Measurements from ENCODE around the gene PPP2CA. TPM values are rescaled to one million over a fixed set of nuclear protein-coding genes. Genes with fewer than 3 reads are reported as not detected.
A peak's percentile ranks its signal among the peaks of the same experiment; 100 is the strongest.
"Not testable (repeated sequence)": the region's sequence is repeated elsewhere in the genome, so short reads cannot be mapped to it uniquely, and the experiment has no call there.

PPP2CA gene
- total RNA-seq, 2 experiments from 2014 or later, result 128 to 136 TPM

- POLR2A ChIA-PET, result interaction anchor here (0.6 to 1.1 kb wide), 2 partner anchors 47 to 379 kb away, joined by 3 read pairs; no protein-coding TSS in a partner anchor
- H3K36me3 Mint-ChIP-seq (ENCODE audit: low read depth), result peaks cover 14% of the 10 kb centered on the region
- H3K27ac Mint-ChIP-seq, result peak overlapping the region; percentile 99
Observed at GRCh38 chr5:134177369-134178095, 48.3 kb downstream of the PPP2CA start.

DNA sequence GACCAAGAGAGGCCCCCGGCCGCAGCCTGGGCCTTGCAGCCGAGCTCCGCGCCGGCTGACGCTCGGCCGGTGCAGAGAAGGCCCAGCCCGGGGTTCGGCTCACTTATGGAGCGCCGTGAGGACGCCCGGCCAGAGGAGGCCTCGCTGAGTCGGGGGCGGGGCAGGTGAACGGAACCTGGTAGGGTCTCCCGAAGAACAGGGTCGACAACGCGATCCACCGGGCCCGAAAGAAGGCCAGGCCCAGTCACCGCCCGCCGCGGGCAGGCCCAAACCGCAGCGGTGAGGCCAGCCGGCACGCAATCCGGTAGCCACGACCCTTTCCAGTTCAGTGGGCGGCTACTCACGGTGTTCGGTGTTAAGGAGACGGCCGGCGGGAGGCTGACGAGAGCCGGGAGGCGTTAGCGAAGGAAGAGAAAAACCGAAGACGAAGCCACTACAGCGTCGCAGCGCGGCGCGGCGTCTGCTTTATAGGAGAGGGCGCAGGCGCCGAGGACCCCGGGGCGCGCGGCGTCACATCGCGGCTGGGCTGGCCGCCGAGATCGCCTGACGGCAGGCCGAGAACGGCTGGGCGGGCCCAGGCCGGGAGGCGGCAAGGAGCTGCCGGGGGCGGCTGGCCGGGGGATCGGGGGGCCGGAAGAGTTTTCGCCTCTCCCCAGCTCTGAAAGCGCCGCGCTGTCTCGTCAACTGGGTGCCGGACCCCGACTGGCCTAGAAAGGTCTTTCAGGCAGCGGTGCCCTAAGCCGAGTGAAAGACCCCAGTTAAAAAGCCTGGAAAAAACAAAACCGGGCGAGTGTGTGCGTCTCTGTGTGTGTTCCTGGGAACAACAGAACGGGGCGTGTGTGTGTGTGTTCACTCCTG is 49.1 kb downstream of the PPP2CA start, which contains the start of gene SKP1:
SKP1 (minus strand) TSS at position 440 of the 858 bp plus-strand sequence. CDS start 2,928 bp downstream, outside the sequence.
- H3K27ac Mint-ChIP-seq, result peak within 1 kb of the TSS; percentile 99
- peak; percentile 84 for DNase-seq
- H3K36me3 Mint-ChIP-seq (ENCODE audit: low read depth), result peaks cover 21% of the 10 kb centered on the region
- peaks cover 30% of the 10 kb centered on the region for H3K4me1 Mint-ChIP-seq
- H3K4me3 Mint-ChIP-seq, result peak within 1 kb of the TSS; percentile 97
- POLR2A ChIA-PET, result interaction anchor here (0.6 to 1.1 kb wide), 3 partner anchors 48 to 380 kb away, joined by 3 to 4 read pairs (median 3); no protein-coding TSS in a partner anchor
- CTCF ChIA-PET, result interaction anchor here (0.6 to 1.7 kb wide), 7 partner anchors 10 to 562 kb away, joined by 3 to 6 read pairs (median 4); partner anchors contain the start of gene CAMLG
- H3K27me3 Mint-ChIP-seq, result no peaks in the 10 kb centered on the region
- H3K9me3 Mint-ChIP-seq, result no peaks in the 10 kb centered on the region

More at GRCh38 chr5:134177369-134178095, 48.3 kb downstream of the PPP2CA start:
- Mint-ChIP-seq H3K4me3 (peak overlapping the region; percentile 97), H3K27me3 (peaks cover 2% of the 10 kb centered on the region), H3K4me1 (peaks cover 24% of the 10 kb centered on the region), H3K9me3 (no peaks in the 10 kb centered on the region)
- CTCF ChIA-PET, result interaction anchor here (0.5 to 1.7 kb wide), 8 partner anchors 9 to 561 kb away, joined by 3 to 6 read pairs (median 4); partner anchors contain the start of gene CAMLG
- no peak for DNase-seq

DNA sequence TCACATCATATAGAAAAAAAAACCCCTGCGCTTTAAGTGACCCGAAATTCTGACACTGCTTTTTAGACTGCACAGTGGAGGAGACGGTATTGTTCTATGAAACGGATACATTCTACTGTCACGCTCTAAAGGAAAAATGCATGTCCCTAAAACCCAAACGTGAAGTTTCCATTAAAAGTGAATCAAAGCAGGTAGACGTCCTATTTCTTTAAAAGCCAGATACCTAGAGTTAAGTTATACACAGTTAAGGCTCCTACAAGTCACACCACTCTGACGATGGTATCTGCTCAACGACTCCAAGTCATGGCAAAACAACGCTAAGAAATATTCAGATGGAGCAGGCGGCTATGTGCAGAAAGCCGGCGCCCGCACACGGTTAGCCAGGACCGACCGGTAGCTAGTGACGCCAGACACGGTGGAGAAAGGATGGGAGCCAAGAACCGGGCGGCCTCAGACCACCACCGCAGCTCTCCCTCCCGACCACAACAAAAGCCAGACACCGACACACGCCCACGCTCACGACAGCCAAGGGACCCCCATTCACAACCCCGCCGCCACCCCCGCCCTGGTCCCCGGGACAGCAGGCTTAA is 49.9 kb downstream of the PPP2CA start:
- CTCF ChIA-PET, result interaction anchor here (0.6 to 1.7 kb wide), 3 partner anchors 136 to 412 kb away, joined by 3 to 5 read pairs (median 4); no protein-coding TSS in a partner anchor
- peak; percentile 46 for DNase-seq
- Mint-ChIP-seq H3K9me3 (no peaks in the 10 kb centered on the region), H3K4me1 (peaks cover 36% of the 10 kb centered on the region), H3K4me3 (peak overlapping the region; percentile 97), H3K27ac (peak overlapping the region; percentile 99), H3K27me3 (no peaks in the 10 kb centered on the region), H3K36me3 (ENCODE audit: low read depth) (peaks cover 28% of the 10 kb centered on the region)
- POLR2A ChIA-PET, result interaction anchor here (0.7 kb wide), 1 partner anchor 47 kb away, joined by 4 read pairs; no protein-coding TSS in a partner anchor

GRCh38 chr5:134174841-134175839 is 50.7 kb downstream of the PPP2CA start:
- H3K27ac Mint-ChIP-seq, result peak overlapping the region; percentile 99
- H3K4me3 Mint-ChIP-seq, result peak overlapping the region; percentile 97
- H3K27me3 Mint-ChIP-seq, result no peaks in the 10 kb centered on the region
- peaks cover 36% of the 10 kb centered on the region for H3K36me3 Mint-ChIP-seq (ENCODE audit: low read depth)
- no peak for DNase-seq
- peaks cover 37% of the 10 kb centered on the region for H3K4me1 Mint-ChIP-seq
- no peaks in the 10 kb centered on the region for H3K9me3 Mint-ChIP-seq
- CTCF ChIA-PET, result no interaction called here
- POLR2A ChIA-PET, result interaction anchor here (0.6 kb wide), 1 partner anchor 356 kb away, joined by 3 read pairs; no protein-coding TSS in a partner anchor

- peak overlapping the region; percentile 55 for H3K27ac Mint-ChIP-seq
- CTCF ChIA-PET, result interaction anchor here (1.2 kb wide), 1 partner anchor 127 kb away, joined by 3 read pairs; no protein-coding TSS in a partner anchor
- H3K4me1 Mint-ChIP-seq, result peaks cover 40% of the 10 kb centered on the region
- no peaks in the 10 kb centered on the region for H3K27me3 Mint-ChIP-seq
- no peak overlapping the region for H3K4me3 Mint-ChIP-seq
- POLR2A ChIA-PET, result no interaction called here
- H3K9me3 Mint-ChIP-seq, result no peaks in the 10 kb centered on the region
- DNase-seq, result no peak
- H3K36me3 Mint-ChIP-seq (ENCODE audit: low read depth), result peaks cover 50% of the 10 kb centered on the region
Observed at GRCh38 chr5:134171972-134172371, 53.9 kb downstream of the PPP2CA start.

GRCh38 chr5:134162592-134162991 is 63.3 kb downstream of the PPP2CA start:
- H3K4me3 Mint-ChIP-seq, result no peak overlapping the region
- H3K9me3 Mint-ChIP-seq, result peaks cover 4% of the 10 kb centered on the region
- CTCF ChIA-PET, result interaction anchor here (1.2 to 2.6 kb wide), 3 partner anchors 21 to 123 kb away, joined by 3 to 8 read pairs (median 5); no protein-coding TSS in a partner anchor
- no peak for DNase-seq
- H3K27ac Mint-ChIP-seq, result no peak overlapping the region
- H3K36me3 Mint-ChIP-seq (ENCODE audit: low read depth), result peaks cover 66% of the 10 kb centered on the region
- H3K27me3 Mint-ChIP-seq, result no peaks in the 10 kb centered on the region
- H3K4me1 Mint-ChIP-seq, result peaks cover 16% of the 10 kb centered on the region
- POLR2A ChIA-PET, result no interaction called here

DNA sequence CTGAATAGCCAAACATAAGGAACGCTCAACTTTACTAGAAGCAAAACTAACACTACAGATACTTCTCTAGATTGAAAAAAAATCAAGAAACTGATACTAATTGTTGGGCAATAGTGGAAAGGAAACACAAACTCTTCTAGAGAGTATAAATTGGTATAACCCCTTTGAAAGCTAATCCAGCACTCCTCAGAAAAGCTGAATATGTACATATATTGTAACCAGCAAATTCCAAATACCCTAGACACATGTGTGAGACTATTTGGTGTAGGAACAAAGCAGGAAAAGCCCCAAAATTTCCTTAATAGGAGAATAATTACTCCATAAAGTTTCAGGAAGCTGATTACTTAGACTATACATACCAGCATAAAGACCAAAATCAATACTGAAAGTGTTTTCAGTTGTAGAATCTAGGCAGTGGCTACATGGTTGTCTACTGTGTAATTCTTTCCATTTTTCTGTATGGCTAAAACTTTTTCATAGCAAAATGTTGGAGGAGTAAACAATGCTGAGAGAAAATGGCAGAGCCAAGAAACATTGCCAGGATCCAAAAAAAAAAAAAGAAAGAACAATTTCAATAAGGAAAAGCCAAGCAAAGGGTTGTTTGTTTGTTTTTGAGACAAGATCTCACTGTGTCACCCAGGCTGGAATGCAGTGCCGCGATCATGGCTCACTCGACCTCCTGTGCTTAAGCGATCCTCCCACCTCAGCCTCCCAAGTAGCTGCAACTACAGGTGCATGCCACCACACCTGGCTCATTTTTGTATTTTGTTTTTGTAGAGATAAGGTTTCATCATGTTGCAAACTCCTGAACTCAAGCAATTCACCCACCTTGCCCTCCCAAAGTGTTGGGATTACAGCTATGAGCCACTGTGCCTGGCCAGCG is 64.1 kb downstream of the PPP2CA start:
- DNase-seq, result no peak
- H3K27ac Mint-ChIP-seq, result no peak overlapping the region
- peaks cover 16% of the 10 kb centered on the region for H3K4me1 Mint-ChIP-seq
- CTCF ChIA-PET, result interaction anchor here (0.6 to 2.6 kb wide), 4 partner anchors 21 to 122 kb away, joined by 3 to 8 read pairs (median 4); no protein-coding TSS in a partner anchor
- no peaks in the 10 kb centered on the region for H3K27me3 Mint-ChIP-seq
- peaks cover 4% of the 10 kb centered on the region for H3K9me3 Mint-ChIP-seq
- no peak overlapping the region for H3K4me3 Mint-ChIP-seq
- H3K36me3 Mint-ChIP-seq (ENCODE audit: low read depth), result peaks cover 64% of the 10 kb centered on the region
- POLR2A ChIA-PET, result no interaction called here

DNA sequence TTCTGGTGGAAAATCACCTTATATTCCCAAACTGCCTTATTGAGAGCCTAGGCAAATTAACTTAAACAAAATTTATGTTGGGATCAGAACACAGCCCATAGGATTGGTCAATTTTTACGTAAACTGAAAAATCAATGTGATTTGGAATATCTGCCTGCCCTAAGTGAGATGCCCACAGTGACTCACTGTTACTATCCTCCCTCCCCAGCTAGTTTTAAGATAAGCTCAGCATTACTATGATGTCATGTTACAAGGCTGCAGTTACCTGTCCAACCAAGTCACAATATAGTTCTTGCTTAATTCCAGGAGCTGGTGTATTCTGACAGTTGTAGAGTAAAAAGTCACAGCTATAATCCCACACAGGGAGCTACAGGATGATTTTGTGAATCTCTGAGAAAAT is 72.2 kb downstream of the PPP2CA start:
- CTCF ChIA-PET, result interaction anchor here (0.9 to 7.3 kb wide), 9 partner anchors 8 to 114 kb away, joined by 3 to 46 read pairs (median 4); no protein-coding TSS in a partner anchor
- POLR2A ChIA-PET, result no interaction called here
- Mint-ChIP-seq H3K4me3 (no peak overlapping the region), H3K9me3 (no peaks in the 10 kb centered on the region), H3K27me3 (no peaks in the 10 kb centered on the region), H3K27ac (no peak overlapping the region), H3K36me3 (ENCODE audit: low read depth) (peaks cover 65% of the 10 kb centered on the region), H3K4me1 (peaks cover 39% of the 10 kb centered on the region)
- DNase-seq, result no peak

DNA sequence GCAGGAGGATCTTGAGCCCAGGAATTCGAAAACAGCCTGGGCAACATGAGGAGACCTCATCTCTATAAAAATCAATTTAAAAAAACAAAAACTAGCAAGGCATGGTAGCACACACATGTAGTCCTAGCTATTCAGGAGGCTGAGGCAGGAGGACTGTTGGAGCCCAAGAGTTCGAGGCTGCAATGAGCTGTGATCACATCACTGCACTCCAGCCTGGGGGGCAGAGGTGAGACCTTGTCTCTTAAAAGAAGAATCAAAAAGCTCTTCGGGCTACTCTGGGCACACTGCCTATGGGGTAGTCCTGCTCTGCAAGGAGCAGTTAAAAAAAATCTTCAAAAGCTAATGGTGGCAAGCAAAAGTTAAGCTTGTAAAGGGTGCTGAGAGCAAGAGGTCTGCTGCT is 72.6 kb downstream of the PPP2CA start:
- CTCF ChIA-PET, result interaction anchor here (1.0 to 7.3 kb wide), 9 partner anchors 8 to 113 kb away, joined by 3 to 46 read pairs (median 4); no protein-coding TSS in a partner anchor
- no peaks in the 10 kb centered on the region for H3K27me3 Mint-ChIP-seq
- peaks cover 41% of the 10 kb centered on the region for H3K4me1 Mint-ChIP-seq
- no peaks in the 10 kb centered on the region for H3K9me3 Mint-ChIP-seq
- POLR2A ChIA-PET, result no interaction called here
- peaks cover 62% of the 10 kb centered on the region for H3K36me3 Mint-ChIP-seq (ENCODE audit: low read depth)
- DNase-seq, result no peak
- H3K4me3 Mint-ChIP-seq, result no peak overlapping the region
- H3K27ac Mint-ChIP-seq, result no peak overlapping the region

- Mint-ChIP-seq H3K36me3 (ENCODE audit: low read depth) (peaks cover 59% of the 10 kb centered on the region), H3K27ac (peak overlapping the region; percentile 33), H3K4me1 (peaks cover 43% of the 10 kb centered on the region)
- not testable (repeated sequence) for H3K4me3 Mint-ChIP-seq, H3K9me3 Mint-ChIP-seq, DNase-seq, H3K27me3 Mint-ChIP-seq
- POLR2A ChIA-PET, result interaction anchor here (0.6 kb wide), 1 partner anchor 117 kb away, joined by 3 read pairs; no protein-coding TSS in a partner anchor
- CTCF ChIA-PET, result interaction anchor here (1.0 to 7.3 kb wide), 4 partner anchors 9 to 112 kb away, joined by 3 to 46 read pairs (median 9); no protein-coding TSS in a partner anchor
Observed at GRCh38 chr5:134152173-134152832, 73.6 kb downstream of the PPP2CA start.
